HEK293 (cell line): ENCODE data around the gene HMGB2.

Source experiments
- CTCF ChIA-PET: fragments of 350-600 bp; formaldehyde crosslinking; extraction: SDS; loops from one replicate; lab custom pipeline; 2021; ENCODE audit warnings: antibody characterized with exemption; lab: Yijun Ruan, JAX
- POLR2A ChIA-PET: fragments of 300-600 bp; formaldehyde crosslinking; extraction: SDS; loops from one replicate; lab custom pipeline; 2020; ENCODE audit warnings: antibody characterized with exemption, inconsistent platforms; lab: Yijun Ruan, JAX
- H3K27ac ChIP-seq: fragments of 200-500 bp; sonication (Bioruptor generic); 2 replicates; pipeline ENCODE4 v1.5.1; 2014; ENCODE audit warnings: low read depth, low read length, control low read depth, inconsistent platforms; ENCODE audit errors: extremely low read depth
- H3K36me3 ChIP-seq, 2 experiments: fragments of 200-500 bp in 1 of 2; sonication (Bioruptor generic) in 1 of 2; 1 replicate in 1 of 2; 2 replicates in 1 of 2; pipeline ENCODE4 v1.5.1; 2014 to 2017; ENCODE audit warnings: inconsistent platforms in 2 of 2, low read length in 2 of 2; ENCODE audit not compliant: control insufficient read depth in 2 of 2, insufficient read depth in 1 of 2
- H3K4me1 ChIP-seq: fragments of 200-500 bp; sonication (Bioruptor generic); 2 replicates; pipeline ENCODE4 v1.5.1; 2014; ENCODE audit warnings: mild to moderate bottlenecking, low read length, inconsistent platforms; ENCODE audit not compliant: control insufficient read depth, insufficient read depth
- H3K4me3 ChIP-seq: 2 replicates; pipeline ENCODE4 v1.5.1; 2011; ENCODE audit warnings: low read depth, mild to moderate bottlenecking, control low read depth, low read length, moderate library complexity
- H3K9me3 ChIP-seq: fragments of 200-500 bp; sonication (Bioruptor generic); 2 replicates; pipeline ENCODE4 v1.5.1; 2014; ENCODE audit warnings: low read depth, low read length, inconsistent platforms; ENCODE audit not compliant: control insufficient read depth, insufficient read depth
- HIC1 ChIP-seq: fragments of 450-650 bp; formaldehyde crosslinking; IDR thresholded peaks from 2 replicates; pipeline ENCODE4 v1.5.1; 2016; ENCODE audit warnings: missing biosample characterization, missing genetic modification characterization
- KLF1 ChIP-seq: fragments of 450-650 bp; formaldehyde crosslinking; IDR thresholded peaks from 2 replicates; pipeline ENCODE4 v1.5.1; 2016; ENCODE audit warnings: missing biosample characterization, missing genetic modification characterization
- KLF10 ChIP-seq: fragments of 450-650 bp; IDR thresholded peaks from 2 replicates; pipeline ENCODE4 v1.5.1; 2018; ENCODE audit warnings: missing biosample characterization, mild to moderate bottlenecking, missing genetic modification characterization
- KLF16 ChIP-seq: fragments of 450-650 bp; formaldehyde crosslinking; IDR thresholded peaks from 2 replicates; pipeline ENCODE4 v1.5.1; 2017; ENCODE audit warnings: missing biosample characterization, missing genetic modification characterization
- MYNN ChIP-seq: fragments of 450-650 bp; formaldehyde crosslinking; IDR thresholded peaks from 2 replicates; pipeline ENCODE4 v1.5.1; 2016; ENCODE audit warnings: missing biosample characterization, missing genetic modification characterization, borderline replicate concordance
- PRDM10 ChIP-seq: fragments of 450-650 bp; formaldehyde crosslinking; IDR thresholded peaks from 2 replicates; pipeline ENCODE4 v1.5.1; 2016; ENCODE audit warnings: missing biosample characterization, missing genetic modification characterization
- SCRT1 ChIP-seq: fragments of 450-650 bp; formaldehyde crosslinking; IDR thresholded peaks from 2 replicates; pipeline ENCODE4 v1.5.1; 2016; ENCODE audit warnings: missing biosample characterization, missing genetic modification characterization, borderline replicate concordance
- SP2 ChIP-seq: fragments of 450-650 bp; formaldehyde crosslinking; IDR thresholded peaks from 2 replicates; pipeline ENCODE4 v1.5.1; 2016; ENCODE audit warnings: missing biosample characterization, missing genetic modification characterization
- ZBTB11 ChIP-seq: fragments of 450-650 bp; formaldehyde crosslinking; conservative IDR thresholded peaks from 2 replicates; pipeline ENCODE4 v1.5.1; 2016; ENCODE audit warnings: low read depth, missing biosample characterization, missing genetic modification characterization
- ZEB2 ChIP-seq: fragments of 450-650 bp; formaldehyde crosslinking; IDR thresholded peaks from 2 replicates; pipeline ENCODE4 v1.5.1; 2016; ENCODE audit warnings: missing biosample characterization, missing genetic modification characterization
- ZNF10 ChIP-seq: fragments of 450-650 bp; formaldehyde crosslinking; IDR thresholded peaks from 2 replicates; pipeline ENCODE4 v1.5.1; 2017; ENCODE audit warnings: missing biosample characterization, missing genetic modification characterization
- ZNF16 ChIP-seq: fragments of 450-650 bp; formaldehyde crosslinking; IDR thresholded peaks from 2 replicates; pipeline ENCODE4 v1.5.1; 2016; ENCODE audit warnings: low read depth, missing biosample characterization, missing genetic modification characterization
- ZNF169 ChIP-seq: fragments of 450-650 bp; formaldehyde crosslinking; IDR thresholded peaks from 2 replicates; pipeline ENCODE4 v1.5.1; 2016; ENCODE audit warnings: missing biosample characterization, missing genetic modification characterization
- ZNF302 ChIP-seq: fragments of 450-650 bp; formaldehyde crosslinking; IDR thresholded peaks from 2 replicates; pipeline ENCODE4 v1.5.1; 2016; ENCODE audit warnings: missing biosample characterization, missing genetic modification characterization, low read depth
- ZNF518A ChIP-seq: fragments of 450-650 bp; formaldehyde crosslinking; conservative IDR thresholded peaks from 2 replicates; pipeline ENCODE4 v1.5.1; 2016; ENCODE audit warnings: low read depth, missing biosample characterization, missing genetic modification characterization
- ZNF549 ChIP-seq: fragments of 450-650 bp; IDR thresholded peaks from 2 replicates; pipeline ENCODE4 v1.5.1; 2018; ENCODE audit warnings: missing biosample characterization, missing genetic modification characterization, mild to moderate bottlenecking, inconsistent platforms, moderate library complexity
- ZNF624 ChIP-seq: fragments of 450-650 bp; formaldehyde crosslinking; IDR thresholded peaks from 2 replicates; pipeline ENCODE4 v1.5.1; 2017; ENCODE audit warnings: missing biosample characterization, missing genetic modification characterization
- ZNF704 ChIP-seq: fragments of 450-650 bp; formaldehyde crosslinking; IDR thresholded peaks from 2 replicates; pipeline ENCODE4 v1.5.1; 2016; ENCODE audit warnings: missing biosample characterization, missing genetic modification characterization
- ZNF837 ChIP-seq: fragments of 450-650 bp; formaldehyde crosslinking; IDR thresholded peaks from 2 replicates; pipeline ENCODE4 v1.5.1; 2016; ENCODE audit warnings: missing biosample characterization, missing genetic modification characterization

The HMGB2 gene

GRCh38 chr4:173382349-173382748 is 48.2 kb upstream of the HMGB2 start:
- no peaks in the 10 kb centered on the region for H3K9me3 ChIP-seq
- H3K4me1 ChIP-seq, result no peaks in the 10 kb centered on the region
- no peak overlapping the region for H3K4me3 ChIP-seq
- peaks cover 0 to 3% of the 10 kb centered on the region in 2 experiments; a peak in 1 of 3 replicates for H3K36me3 ChIP-seq
- ChIA-PET POLR2A (no interaction called here), CTCF (no interaction called here)
- no peak overlapping the region for H3K27ac ChIP-seq
- TF ChIP-seq KLF16 (tag by site-specific recombination) (no peak), ZNF624 (tag by site-specific recombination) (no peak), ZNF549 (no peak), HIC1 (tag by site-specific recombination) (no peak), ZNF704 (tag by site-specific recombination) (no peak), KLF1 (tag by site-specific recombination) (no peak), ZBTB11 (no peak), ZNF837 (tag by site-specific recombination) (no peak), ZNF169 (tag by site-specific recombination) (no peak), SCRT1 (tag by site-specific recombination) (no peak), ZNF16 (tag by site-specific recombination) (no peak), ZNF302 (tag by site-specific recombination) (no peak), SP2 (tag by site-specific recombination) (no peak)

- POLR2A ChIA-PET, result interaction anchor here (1.0 kb wide), 1 partner anchor 47 kb away, joined by 3 read pairs; the partner anchor contains the start of gene HMGB2
- H3K9me3 ChIP-seq, result no peaks in the 10 kb centered on the region
- CTCF ChIA-PET, result no interaction called here
- TF ChIP-seq PRDM10 (no peak), ZNF10 (no peak), ZEB2 (tag by site-specific recombination) (no peak), KLF10 (no peak), ZNF518A (no peak), MYNN (tag by site-specific recombination) (no peak)
These were observed 47.5 kb upstream of the HMGB2 start for GRCh38 chr4:173381610-173382009.

More at GRCh38 chr4:173381610-173382009, 47.5 kb upstream of the HMGB2 start:
- Histone ChIP-seq H3K27ac (no peak overlapping the region), H3K4me3 (no peak overlapping the region), H3K36me3 (peaks cover 0 to 3% of the 10 kb centered on the region in 2 experiments; a peak in 1 of 3 replicates), H3K4me1 (no peaks in the 10 kb centered on the region)
